Subcutaneous adipose tissue (tissue), 4 donors: ENCODE data around the gene LSG1. TPM values are rescaled to one million over a fixed set of nuclear protein-coding genes. Genes with fewer than 3 reads are reported as not detected.

ENCODE experiments used
- total RNA-seq, 4 donors: library from RNA; depleted of rRNA; stranded (reverse); fragments of >200 nt; gene quantifications; one replicate each; pipeline ENCODE4 v1.1.0, GENCODE V29; 2016
- TF ChIP-seq, protein P1 (sequence below): fragments of 450-650 bp; IDR thresholded peaks from one replicate; pipeline ENCODE4 v1.5.1; 2016; ENCODE audit warnings: low read depth, mild to moderate bottlenecking, control low read depth, antibody characterized with exemption, moderate library complexity

The LSG1 gene
- total RNA-seq, 4 donors from 2014 or later, result 27.5 to 49.9 (median 38.9) TPM

GRCh38 chr3:194672876-194673275 is 885 bp upstream of the LSG1 start:
- TF ChIP-seq, protein P1, sequence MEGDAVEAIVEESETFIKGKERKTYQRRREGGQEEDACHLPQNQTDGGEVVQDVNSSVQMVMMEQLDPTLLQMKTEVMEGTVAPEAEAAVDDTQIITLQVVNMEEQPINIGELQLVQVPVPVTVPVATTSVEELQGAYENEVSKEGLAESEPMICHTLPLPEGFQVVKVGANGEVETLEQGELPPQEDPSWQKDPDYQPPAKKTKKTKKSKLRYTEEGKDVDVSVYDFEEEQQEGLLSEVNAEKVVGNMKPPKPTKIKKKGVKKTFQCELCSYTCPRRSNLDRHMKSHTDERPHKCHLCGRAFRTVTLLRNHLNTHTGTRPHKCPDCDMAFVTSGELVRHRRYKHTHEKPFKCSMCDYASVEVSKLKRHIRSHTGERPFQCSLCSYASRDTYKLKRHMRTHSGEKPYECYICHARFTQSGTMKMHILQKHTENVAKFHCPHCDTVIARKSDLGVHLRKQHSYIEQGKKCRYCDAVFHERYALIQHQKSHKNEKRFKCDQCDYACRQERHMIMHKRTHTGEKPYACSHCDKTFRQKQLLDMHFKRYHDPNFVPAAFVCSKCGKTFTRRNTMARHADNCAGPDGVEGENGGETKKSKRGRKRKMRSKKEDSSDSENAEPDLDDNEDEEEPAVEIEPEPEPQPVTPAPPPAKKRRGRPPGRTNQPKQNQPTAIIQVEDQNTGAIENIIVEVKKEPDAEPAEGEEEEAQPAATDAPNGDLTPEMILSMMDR, result no peak

- TF ChIP-seq, protein P1, result no peak
Observed at GRCh38 chr3:194671511-194671899, 486 bp downstream of the LSG1 start.

GRCh38 chr3:194667363-194667762 is 4.6 kb downstream of the LSG1 start:
- TF ChIP-seq, protein P1, result no peak

DNA sequence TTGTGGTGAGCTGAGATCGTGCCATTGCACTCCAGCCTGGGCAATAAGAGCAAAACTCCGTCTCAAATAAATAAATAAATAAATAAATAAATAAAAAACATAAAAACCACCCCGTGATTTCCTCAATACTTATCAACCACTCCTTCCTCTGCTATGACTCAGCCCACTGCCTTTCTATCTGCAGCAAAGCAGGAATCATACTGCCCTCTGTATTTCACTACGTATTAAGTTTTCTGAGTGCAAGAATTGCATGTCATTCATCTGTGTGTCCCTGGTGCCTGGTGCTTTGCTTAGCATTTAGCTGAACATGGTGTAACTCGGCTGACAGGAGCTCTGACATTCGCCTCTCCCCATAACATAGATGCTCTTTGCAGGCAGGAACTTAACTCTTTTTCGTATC is 7.1 kb downstream of the LSG1 start:
- TF ChIP-seq, protein P1, result no peak

DNA sequence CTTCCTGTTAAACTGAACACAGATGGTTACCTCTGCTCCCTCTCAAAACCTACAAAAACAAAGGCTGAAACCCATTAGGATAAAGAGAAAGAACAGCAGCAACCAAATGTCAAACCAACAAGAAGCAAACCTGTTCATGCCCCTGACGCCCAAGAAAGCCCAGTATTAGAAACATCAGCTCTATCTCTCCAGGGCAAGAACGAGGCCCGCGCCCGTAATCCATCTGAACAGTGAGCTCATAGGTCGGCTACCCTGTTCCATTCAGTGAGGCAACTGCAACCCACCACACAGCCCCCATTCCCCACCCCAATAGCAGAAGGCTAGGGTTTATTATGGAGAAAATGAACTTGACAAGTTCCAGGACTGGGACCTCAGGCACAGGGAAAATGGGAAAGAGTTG is 10.0 kb downstream of the LSG1 start:
- TF ChIP-seq, protein P1, result no peak

DNA sequence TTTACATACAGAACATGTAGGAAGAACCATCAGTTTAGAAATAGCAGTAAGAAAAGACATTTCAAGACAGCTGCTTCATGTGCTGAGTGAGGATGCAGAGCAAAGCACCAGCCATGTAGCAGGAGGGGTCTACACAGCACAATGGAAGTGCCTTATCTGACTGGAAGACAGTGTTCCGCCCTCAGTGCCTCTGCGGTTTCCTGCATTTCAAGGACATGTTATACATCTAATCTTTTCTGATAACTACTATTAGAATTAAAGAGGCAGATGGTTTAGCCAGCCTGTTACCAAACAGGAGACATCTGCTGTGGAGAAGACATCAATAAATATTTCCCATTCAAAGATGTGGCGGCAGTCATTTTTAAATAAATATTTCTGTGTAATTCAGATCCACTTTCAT is 10.6 kb downstream of the LSG1 start:
- TF ChIP-seq, protein P1, result no peak

DNA sequence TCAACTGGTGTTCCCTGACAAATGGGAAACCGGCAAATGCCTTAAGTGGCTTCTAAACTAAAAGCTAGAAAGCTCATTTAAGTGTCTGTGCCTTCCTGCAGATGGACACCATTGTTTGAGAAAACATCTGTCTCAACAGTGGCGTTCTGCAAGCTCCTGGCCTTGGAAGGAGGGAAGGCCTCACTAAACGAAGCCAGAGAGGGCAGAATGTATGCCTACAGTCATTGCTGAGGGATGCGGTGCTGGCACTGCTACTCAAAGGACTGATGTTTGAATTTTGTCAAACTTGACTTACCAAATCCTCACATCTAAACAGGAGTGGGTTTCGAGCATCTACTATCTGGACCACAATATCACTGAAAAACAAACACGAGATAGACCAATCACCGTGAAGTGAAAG is 12.2 kb downstream of the LSG1 start:
- TF ChIP-seq, protein P1, result no peak
